Epithelial cell of proximal tubule (primary cell): Measurements from ENCODE around the gene TERF2IP. TPM values are rescaled to one million over a fixed set of nuclear protein-coding genes. Genes with fewer than 3 reads are reported as not detected.

Experiments used
- DNase-seq: peaks from one replicate; pipeline ENCODE4 v3.0.0-alpha.2; 2011; ENCODE audit warnings: low read depth
- H3K4me3 ChIP-seq: 2 replicates; pipeline ENCODE4 v1.5.1; 2011; ENCODE audit warnings: low read depth, mild to moderate bottlenecking, low read length
- total RNA-seq: library from RNA; depleted of rRNA; stranded (reverse); fragments of >200 nt; gene quantifications from 2 replicates; pipeline ENCODE4 v1.2.3, GENCODE V29; 2015
- TF ChIP-seq, protein P1 (sequence below): conservative IDR thresholded peaks from 2 replicates; pipeline ENCODE4 v1.5.1; 2012; ENCODE audit warnings: low read depth, mild to moderate bottlenecking, low read length

TERF2IP gene, protein sequence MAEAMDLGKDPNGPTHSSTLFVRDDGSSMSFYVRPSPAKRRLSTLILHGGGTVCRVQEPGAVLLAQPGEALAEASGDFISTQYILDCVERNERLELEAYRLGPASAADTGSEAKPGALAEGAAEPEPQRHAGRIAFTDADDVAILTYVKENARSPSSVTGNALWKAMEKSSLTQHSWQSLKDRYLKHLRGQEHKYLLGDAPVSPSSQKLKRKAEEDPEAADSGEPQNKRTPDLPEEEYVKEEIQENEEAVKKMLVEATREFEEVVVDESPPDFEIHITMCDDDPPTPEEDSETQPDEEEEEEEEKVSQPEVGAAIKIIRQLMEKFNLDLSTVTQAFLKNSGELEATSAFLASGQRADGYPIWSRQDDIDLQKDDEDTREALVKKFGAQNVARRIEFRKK
- 34.6 and 35.3 TPM in 2 replicates for total RNA-seq

DNA sequence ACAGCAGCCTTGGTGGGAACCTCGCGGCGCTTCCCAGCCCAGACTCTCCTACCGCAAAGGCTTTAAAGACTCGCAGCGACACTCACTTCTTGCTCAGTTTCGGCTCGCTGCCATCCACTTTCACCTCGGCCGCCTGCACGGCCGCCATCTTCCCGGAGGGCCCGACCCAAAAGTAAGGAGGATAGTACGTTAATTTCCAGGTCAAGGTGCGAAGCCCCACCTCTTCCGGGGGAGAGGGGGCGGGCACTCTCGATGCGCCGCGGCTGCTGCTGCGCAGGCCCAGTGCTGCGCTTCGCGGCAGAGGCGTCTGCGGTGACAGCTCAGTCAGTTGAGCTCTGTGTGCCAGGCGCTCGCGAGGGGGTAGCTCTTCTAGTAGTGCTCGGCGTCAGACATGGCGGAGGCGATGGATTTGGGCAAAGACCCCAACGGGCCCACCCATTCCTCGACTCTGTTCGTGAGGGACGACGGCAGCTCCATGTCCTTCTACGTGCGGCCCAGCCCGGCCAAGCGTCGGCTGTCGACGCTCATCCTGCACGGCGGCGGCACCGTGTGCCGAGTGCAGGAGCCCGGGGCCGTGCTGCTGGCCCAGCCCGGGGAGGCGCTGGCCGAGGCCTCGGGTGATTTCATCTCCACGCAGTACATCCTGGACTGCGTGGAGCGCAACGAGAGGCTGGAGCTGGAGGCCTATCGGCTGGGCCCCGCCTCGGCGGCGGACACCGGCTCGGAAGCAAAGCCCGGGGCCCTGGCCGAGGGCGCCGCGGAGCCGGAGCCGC is at the start of gene TERF2IP, which contains the start of gene KARS1:
TERF2IP (plus strand) TSS at position 282 of the 773 bp plus-strand sequence; CDS start at position 392, 110 bp downstream.
KARS1 (minus strand) TSS at position 174 of the 773 bp plus-strand sequence; CDS start at position 148, 26 bp downstream.
- peak within 1 kb of the TSS; percentile 88 for H3K4me3 ChIP-seq
- DNase-seq: peak; percentile 50
- TF ChIP-seq, protein P1, sequence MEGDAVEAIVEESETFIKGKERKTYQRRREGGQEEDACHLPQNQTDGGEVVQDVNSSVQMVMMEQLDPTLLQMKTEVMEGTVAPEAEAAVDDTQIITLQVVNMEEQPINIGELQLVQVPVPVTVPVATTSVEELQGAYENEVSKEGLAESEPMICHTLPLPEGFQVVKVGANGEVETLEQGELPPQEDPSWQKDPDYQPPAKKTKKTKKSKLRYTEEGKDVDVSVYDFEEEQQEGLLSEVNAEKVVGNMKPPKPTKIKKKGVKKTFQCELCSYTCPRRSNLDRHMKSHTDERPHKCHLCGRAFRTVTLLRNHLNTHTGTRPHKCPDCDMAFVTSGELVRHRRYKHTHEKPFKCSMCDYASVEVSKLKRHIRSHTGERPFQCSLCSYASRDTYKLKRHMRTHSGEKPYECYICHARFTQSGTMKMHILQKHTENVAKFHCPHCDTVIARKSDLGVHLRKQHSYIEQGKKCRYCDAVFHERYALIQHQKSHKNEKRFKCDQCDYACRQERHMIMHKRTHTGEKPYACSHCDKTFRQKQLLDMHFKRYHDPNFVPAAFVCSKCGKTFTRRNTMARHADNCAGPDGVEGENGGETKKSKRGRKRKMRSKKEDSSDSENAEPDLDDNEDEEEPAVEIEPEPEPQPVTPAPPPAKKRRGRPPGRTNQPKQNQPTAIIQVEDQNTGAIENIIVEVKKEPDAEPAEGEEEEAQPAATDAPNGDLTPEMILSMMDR: no peak

DNA sequence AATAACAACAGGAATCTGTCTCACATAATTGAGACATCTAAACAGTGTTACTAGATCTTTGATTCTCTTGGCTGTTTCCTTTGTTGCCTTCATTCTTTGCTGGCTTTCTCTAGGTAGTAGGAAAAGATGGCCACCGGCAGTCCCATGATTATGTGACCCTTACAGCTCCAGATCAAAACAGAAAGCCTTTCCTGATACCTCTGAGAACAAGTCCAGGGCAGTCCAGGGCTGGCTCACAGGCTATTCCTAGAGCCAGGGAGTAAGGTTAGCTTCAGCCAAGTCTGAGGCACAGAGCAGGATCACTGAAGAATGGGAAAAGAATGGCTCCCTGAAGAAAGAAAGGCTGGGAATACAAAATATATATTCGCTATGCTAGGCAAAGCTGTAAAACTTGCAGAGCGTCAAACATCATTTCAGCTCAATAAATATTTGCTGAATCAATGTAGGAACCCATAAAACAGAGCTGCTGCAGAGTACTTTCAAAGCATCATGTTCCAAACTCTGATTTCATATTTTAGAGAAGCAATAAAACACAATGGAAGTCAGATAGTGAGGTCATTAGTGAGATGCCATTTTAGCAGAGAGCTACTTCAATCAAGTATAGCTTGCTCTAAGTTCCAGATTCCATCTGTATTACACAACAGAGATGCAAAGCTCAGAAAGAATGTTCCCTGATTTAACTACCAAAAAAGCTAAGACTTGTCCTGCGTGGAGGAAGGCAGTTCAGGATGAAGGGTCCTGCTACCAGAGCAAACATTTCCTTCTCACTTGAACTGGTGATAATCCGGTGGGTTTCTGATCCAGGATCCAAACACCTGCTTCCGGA is 47.9 kb upstream of the TERF2IP start:
- no peak for DNase-seq
- TF ChIP-seq, protein P1: no peak
- no peak overlapping the region for H3K4me3 ChIP-seq

DNA sequence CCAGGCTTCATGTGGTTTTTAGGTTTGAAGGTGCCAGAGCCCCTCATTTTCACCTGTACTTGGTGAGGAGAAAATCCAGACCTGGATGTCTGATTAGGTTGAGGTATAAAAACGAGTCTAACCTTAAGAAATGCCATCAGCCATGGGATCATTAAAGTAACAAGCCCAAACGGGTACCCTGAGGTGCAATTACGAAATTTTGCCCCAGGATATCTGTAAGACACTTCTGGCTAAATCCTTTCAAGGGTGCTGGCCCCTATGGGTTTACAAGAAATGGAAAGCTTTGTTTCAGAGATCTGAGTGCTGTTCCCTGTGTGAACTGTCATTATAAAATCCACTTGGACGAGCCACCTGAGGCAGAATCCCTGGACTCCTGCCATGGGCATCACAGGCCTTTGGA is 44.3 kb upstream of the TERF2IP start:
- TF ChIP-seq, protein P1: no peak
- DNase-seq: no peak

DNA sequence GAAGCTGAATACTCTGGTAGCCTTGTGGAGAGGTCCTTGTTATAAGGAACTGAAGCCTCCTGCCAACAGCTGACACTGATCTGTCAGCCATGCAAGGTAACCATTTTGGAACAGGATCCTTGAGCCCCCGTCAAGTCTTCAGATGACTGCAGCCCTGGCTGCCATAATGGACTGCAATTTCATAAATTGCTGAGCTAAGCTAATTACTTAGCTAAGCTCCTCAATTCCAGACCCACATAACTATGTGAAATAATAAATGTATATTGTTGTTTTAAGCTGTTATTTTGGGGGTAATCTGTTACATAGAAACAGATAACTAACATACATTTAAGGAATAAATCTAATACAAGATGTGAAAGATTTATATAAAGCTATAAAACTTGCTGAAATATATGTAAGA is 41.1 kb upstream of the TERF2IP start:
- H3K4me3 ChIP-seq: no peak overlapping the region
- TF ChIP-seq, protein P1: no peak
- DNase-seq: no peak

More for the DNA sequence above, 44.3 kb upstream of the TERF2IP start:
- no peak overlapping the region for H3K4me3 ChIP-seq

DNA sequence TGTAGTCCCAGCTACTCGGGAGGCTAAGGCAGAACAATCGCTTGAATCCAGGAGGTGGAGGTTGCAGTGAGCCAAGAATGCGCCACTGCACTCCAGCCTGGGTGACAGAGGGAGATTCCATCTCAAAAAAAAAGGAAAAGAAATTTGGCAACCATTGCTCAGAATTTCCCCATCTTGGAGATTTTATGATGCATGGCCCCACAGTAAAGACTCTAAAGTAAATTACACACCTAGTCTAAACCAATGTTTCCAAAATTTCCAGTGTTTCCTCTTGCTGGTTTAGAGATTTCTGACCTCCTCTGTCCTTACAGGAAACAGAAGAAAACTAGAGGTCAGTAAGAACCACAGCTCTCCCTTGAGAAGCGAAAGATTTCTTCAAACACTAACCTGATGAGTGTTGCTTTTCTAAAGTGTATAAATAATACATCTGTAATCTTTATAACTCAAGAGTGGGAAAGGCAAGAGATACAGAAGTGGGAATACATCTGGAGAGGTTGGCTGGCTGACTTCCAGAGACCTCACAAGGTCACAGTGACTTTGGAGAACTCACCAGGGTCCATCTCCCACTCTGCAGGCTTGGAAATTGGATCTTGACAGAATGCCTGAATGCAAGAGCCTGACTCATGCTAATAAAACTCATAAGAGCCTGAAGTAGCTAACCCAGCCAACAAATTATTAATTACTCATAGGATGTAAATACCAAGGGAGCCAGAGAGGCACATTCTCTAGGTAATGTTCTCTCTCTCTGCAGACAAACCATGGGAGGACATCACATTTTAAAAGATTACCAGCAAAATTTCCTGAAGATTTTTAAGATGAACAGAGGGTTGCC is 33.3 kb upstream of the TERF2IP start:
- H3K4me3 ChIP-seq: no peak overlapping the region
- TF ChIP-seq, protein P1: no peak
- no peak for DNase-seq

DNA sequence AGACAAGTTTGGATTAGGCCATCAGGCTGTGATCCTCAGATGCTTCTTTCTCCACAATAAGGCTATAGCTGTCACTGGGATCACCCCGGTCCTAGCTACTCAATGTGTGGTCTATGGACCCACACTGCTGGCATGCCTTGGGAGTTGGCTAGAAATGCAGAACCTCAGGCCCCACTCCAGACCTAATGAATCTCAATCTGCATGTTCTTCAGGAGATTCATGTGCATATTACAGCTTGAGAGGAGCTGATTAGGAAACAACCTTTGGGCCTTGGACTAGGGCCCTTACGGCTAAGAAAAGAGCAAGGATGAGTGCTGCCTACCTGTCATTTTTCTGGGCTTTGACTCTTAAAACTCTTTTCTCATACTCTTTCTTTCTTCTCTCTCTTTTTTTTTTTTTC is 32.0 kb upstream of the TERF2IP start:
- TF ChIP-seq, protein P1: no peak
- no peak for DNase-seq

More for the DNA sequence above, 32.0 kb upstream of the TERF2IP start:
- H3K4me3 ChIP-seq: no peak overlapping the region
